Gastroesophageal sphincter (tissue), 3 donors: ENCODE results near the gene CLTC.

Experiments used
- POLR2A ChIP-seq, 2 donors: fragments of 450-650 bp; IDR thresholded peaks; one replicate each; pipeline ENCODE4 v1.6.1; 2017; ENCODE audit warnings: antibody characterized with exemption in 2 of 2, mild to moderate bottlenecking in 2 of 2, moderate library complexity in 1 of 2
- POLR2AphosphoS5 ChIP-seq: sonication (generic); formaldehyde crosslinking; IDR thresholded peaks from one replicate; pipeline ENCODE4 v1.6.1; 2017; ENCODE audit warnings: antibody characterized with exemption
- TF ChIP-seq, protein P1 (sequence below), 4 experiments: fragments of 200-600 bp in 2 of 4; fragments of 450-650 bp in 2 of 4; sonication (generic) in 1 of 4; IDR thresholded peaks; one replicate each; pipeline ENCODE4 v1.5.1; 2017 to 2019; ENCODE audit warnings: antibody characterized with exemption in 4 of 4, mild to moderate bottlenecking in 2 of 4, moderate library complexity in 2 of 4

DNA sequence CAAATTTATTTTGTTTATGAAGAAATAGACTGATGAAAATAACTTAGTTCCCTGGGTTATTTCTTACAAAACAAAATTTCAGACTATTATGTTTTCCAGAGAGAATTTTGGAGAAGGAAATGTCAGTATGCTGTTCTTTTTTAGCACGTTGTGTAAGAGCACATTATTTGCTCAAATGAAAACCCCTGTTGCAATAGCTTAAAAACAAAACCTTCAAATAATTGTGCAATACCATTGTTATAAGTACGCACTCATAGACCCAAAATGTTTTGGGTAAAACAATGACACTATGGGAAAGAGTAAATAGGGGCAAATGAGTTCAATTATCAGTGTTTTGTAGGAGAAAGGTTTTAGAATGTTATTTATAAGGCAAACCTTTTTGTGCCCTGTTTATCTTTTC, 106.0 kb downstream of the CLTC start:
- TF ChIP-seq, protein P1, sequence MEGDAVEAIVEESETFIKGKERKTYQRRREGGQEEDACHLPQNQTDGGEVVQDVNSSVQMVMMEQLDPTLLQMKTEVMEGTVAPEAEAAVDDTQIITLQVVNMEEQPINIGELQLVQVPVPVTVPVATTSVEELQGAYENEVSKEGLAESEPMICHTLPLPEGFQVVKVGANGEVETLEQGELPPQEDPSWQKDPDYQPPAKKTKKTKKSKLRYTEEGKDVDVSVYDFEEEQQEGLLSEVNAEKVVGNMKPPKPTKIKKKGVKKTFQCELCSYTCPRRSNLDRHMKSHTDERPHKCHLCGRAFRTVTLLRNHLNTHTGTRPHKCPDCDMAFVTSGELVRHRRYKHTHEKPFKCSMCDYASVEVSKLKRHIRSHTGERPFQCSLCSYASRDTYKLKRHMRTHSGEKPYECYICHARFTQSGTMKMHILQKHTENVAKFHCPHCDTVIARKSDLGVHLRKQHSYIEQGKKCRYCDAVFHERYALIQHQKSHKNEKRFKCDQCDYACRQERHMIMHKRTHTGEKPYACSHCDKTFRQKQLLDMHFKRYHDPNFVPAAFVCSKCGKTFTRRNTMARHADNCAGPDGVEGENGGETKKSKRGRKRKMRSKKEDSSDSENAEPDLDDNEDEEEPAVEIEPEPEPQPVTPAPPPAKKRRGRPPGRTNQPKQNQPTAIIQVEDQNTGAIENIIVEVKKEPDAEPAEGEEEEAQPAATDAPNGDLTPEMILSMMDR (IDR thresholded peaks at IDR 0.05) = no peak
- TF ChIP-seq POLR2A (IDR thresholded peaks at IDR 0.05) (no peak), POLR2AphosphoS5 (peak; percentile 70)
